Measurements from ENCODE around the gene TBC1D14.

TBC1D14 gene

DNA sequence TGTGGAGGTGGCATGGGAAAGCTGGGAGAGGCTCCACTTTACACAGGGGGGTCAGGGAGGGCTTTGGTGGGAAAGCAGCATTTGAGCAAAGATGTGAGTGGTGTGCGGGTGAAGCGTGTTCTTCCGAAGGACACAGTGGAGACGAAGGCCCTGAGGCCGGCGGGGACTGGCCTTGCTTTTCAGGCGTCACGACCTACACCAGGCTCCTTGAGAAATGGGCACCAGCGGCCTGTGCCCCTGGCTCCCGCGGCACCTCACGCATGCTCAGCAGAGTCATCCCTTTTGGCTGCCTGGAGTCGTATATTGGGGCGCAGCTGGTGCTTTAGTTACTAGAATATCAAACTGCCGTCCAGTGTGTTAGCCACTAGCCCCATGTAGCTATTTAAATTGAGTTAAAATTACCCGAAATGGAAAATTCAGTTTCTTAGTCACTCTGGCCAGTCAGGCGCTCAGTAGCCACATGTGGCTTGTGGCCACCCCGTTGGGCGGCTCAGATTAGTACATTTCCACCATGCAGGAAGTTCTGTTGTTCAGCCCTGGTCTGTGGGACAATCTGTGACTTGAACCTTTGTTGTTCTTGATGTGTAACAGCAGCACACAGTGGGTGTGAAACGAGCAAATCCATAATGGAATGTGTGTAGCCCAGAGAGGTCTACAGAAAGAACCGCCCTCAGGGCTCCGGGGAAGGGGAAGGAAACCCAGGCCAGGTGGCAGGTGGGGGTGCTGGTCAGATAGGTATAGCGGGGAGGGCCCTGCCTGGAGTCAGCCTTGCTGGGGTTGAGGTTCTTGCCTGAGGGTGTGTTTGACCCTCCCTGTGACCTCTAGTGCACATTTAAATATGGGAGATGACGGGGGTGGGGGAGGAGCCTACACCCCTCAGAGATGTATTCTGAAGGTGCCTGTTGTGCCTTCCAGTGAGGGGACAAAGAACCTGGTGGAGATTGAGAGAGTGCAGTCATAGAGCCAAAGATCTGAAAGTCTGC, 30.4 kb downstream of the TBC1D14 start:
- ATAC-seq = no peak
- TF ChIP-seq RARB (CRISPR knock-in tag; IDR thresholded peaks at IDR 0.05) (no peak), ISL1 (CRISPR knock-in tag; IDR thresholded peaks at IDR 0.05) (no peak), OSR1 (CRISPR knock-in tag; IDR thresholded peaks at IDR 0.05) (no peak)
- TF ChIP-seq, protein P1, sequence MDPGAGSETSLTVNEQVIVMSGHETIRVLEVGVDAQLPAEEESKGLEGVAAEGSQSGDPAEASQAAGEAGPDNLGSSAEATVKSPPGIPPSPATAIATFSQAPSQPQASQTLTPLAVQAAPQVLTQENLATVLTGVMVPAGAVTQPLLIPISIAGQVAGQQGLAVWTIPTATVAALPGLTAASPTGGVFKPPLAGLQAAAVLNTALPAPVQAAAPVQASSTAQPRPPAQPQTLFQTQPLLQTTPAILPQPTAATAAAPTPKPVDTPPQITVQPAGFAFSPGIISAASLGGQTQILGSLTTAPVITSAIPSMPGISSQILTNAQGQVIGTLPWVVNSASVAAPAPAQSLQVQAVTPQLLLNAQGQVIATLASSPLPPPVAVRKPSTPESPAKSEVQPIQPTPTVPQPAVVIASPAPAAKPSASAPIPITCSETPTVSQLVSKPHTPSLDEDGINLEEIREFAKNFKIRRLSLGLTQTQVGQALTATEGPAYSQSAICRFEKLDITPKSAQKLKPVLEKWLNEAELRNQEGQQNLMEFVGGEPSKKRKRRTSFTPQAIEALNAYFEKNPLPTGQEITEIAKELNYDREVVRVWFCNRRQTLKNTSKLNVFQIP (CRISPR knock-in tag; IDR thresholded peaks at IDR 0.05; ENCODE audit: borderline replicate concordance, low read depth) = no peak

GRCh38 chr4:6940744-6941137, 31.1 kb downstream of the TBC1D14 start:
- TF ChIP-seq CREB5 (CRISPR knock-in tag; IDR thresholded peaks at IDR 0.05; ENCODE audit: low read depth) = no peak
- TF ChIP-seq SNAI2 (CRISPR knock-in tag; IDR thresholded peaks at IDR 0.05) = no peak
- TF ChIP-seq ZNF70 (CRISPR knock-in tag; IDR thresholded peaks at IDR 0.05) = no peak
- TF ChIP-seq ZNF565 (CRISPR knock-in tag; conservative IDR thresholded peaks at IDR 0.05; ENCODE audit: low read depth) = no peak
- TF ChIP-seq TOX (CRISPR knock-in tag; IDR thresholded peaks at IDR 0.05; ENCODE audit: borderline replicate concordance) = no peak
- no peak for TF ChIP-seq CSRNP3 (CRISPR knock-in tag; IDR thresholded peaks at IDR 0.05)
- no peak for TF ChIP-seq ZFP30 (CRISPR knock-in tag; IDR thresholded peaks at IDR 0.05)
- no peak for TF ChIP-seq ESRRG (CRISPR knock-in tag; IDR thresholded peaks at IDR 0.05)
- TF ChIP-seq ZFP3 (CRISPR knock-in tag; IDR thresholded peaks at IDR 0.05) = no peak
- TF ChIP-seq CSDC2 (CRISPR knock-in tag; IDR thresholded peaks at IDR 0.05) = no peak
- no peak for TF ChIP-seq GLIS3 (CRISPR knock-in tag; IDR thresholded peaks at IDR 0.05)
- TF ChIP-seq ZC3H10 (CRISPR knock-in tag; IDR thresholded peaks at IDR 0.05) = no peak
- TF ChIP-seq ISL1 (CRISPR knock-in tag; IDR thresholded peaks at IDR 0.05) = no peak
- TF ChIP-seq TCF4 (CRISPR knock-in tag; IDR thresholded peaks at IDR 0.05; ENCODE audit: borderline replicate concordance) = no peak
- TF ChIP-seq RARB (CRISPR knock-in tag; IDR thresholded peaks at IDR 0.05) = no peak
- TF ChIP-seq, protein P1 (CRISPR knock-in tag; IDR thresholded peaks at IDR 0.05; ENCODE audit: borderline replicate concordance, low read depth) = no peak
- no peak for TF ChIP-seq ZNF8 (CRISPR knock-in tag; IDR thresholded peaks at IDR 0.05)
- no peak for TF ChIP-seq TSHZ2 (CRISPR knock-in tag; IDR thresholded peaks at IDR 0.05)
- TF ChIP-seq PATZ1 (CRISPR knock-in tag; IDR thresholded peaks at IDR 0.05; ENCODE audit: borderline replicate concordance) = no peak
- no peak for TF ChIP-seq ARNTL (CRISPR knock-in tag; IDR thresholded peaks at IDR 0.05; ENCODE audit: borderline replicate concordance, low read depth)
- ATAC-seq = no peak
